Testis (tissue), 3 donors: ENCODE results near the gene CACNB2. TPM values are rescaled to one million over a fixed set of nuclear protein-coding genes. Genes with fewer than 3 reads are reported as not detected.

Experiments
- DNase-seq: peaks from one replicate; pipeline ENCODE4 v3.0.0-alpha.2; 2019
- H3K27ac ChIP-seq, 2 donors: fragments of 200-600 bp; sonication (generic); one replicate each; pipeline ENCODE4 v1.5.1; 2019
- H3K27me3 ChIP-seq: fragments of 200-600 bp; sonication (generic); one replicate; pipeline ENCODE4 v1.5.1; 2019
- H3K36me3 ChIP-seq: fragments of 200-600 bp; sonication (generic); one replicate; pipeline ENCODE4 v1.5.1; 2017; ENCODE audit warnings: low read depth; ENCODE audit errors: missing control alignments
- H3K4me1 ChIP-seq: fragments of 200-600 bp; sonication (generic); one replicate; pipeline ENCODE4 v1.5.1; 2019
- H3K4me3 ChIP-seq, 2 donors: fragments of 200-600 bp; sonication (generic); one replicate each; pipeline ENCODE4 v1.5.1; 2017 to 2019
- H3K9me3 ChIP-seq: fragments of 200-600 bp; sonication (generic); one replicate; pipeline ENCODE4 v1.5.1; 2017
- CTCF ChIP-seq, 3 experiments: fragments of 450-650 bp in 2 of 3; fragments of 200-600 bp in 1 of 3; sonication (generic) in 1 of 3; IDR thresholded peaks; one replicate each; pipeline ENCODE4 v1.5.1; 2016 to 2019; ENCODE audit warnings: antibody characterized with exemption in 3 of 3, mild to moderate bottlenecking in 2 of 3, moderate library complexity in 1 of 3
- POLR2A ChIP-seq: fragments of 450-650 bp; IDR thresholded peaks from one replicate; pipeline ENCODE4 v1.6.1; 2017; ENCODE audit warnings: antibody characterized with exemption, mild to moderate bottlenecking, moderate library complexity
- WGBS, 2 donors: methylation state at CpG; one replicate each; pipeline ENCODE4 v1.1.5; 2018; 5-methylcytosine and 5-hydroxymethylcytosine counted together
- intact Hi-C: fragments of 100-400 bp; cut with DNase I; formaldehyde crosslinking; loops from one replicate; pipeline ENCODE4 v1.15.1; 2023; ENCODE audit warnings: low total_unique reads
- polyA plus RNA-seq: library from polyadenylated mRNA; stranded (reverse); fragments of 350-450 nt; fragmentation: Illumina TruSeq; extraction: RNeasy Lipid Tissue Mini Kit (QIAGEN cat#74804); gene quantifications from one replicate; pipeline ENCODE4 v1.2.3, GENCODE V29; 2014; ENCODE audit warnings: low read depth, low replicate concordance; ENCODE audit not compliant: insufficient read depth
- total RNA-seq, 2 donors: library from RNA; depleted of rRNA; stranded (reverse); fragments of >200 nt; gene quantifications; one replicate each; pipeline ENCODE4 v1.2.3, GENCODE V29; 2016

CACNB2 gene
- total and polyA plus RNA-seq, 3 donors from 2014 or later: 1.3 to 4.8 (median 1.4) TPM

GRCh38 chr10:18254086-18254485 lies 113.9 kb downstream of the CACNB2 start:
- peaks cover 8% of the 10 kb centered on the region for H3K4me1 ChIP-seq

GRCh38 chr10:18254692-18255091 lies 114.5 kb downstream of the CACNB2 start:
- no peaks in the 10 kb centered on the region for H3K9me3 ChIP-seq
- WGBS, 2 donors: 83 to 93% methylated on average over 4 of the region's 4 CpGs
- H3K36me3 ChIP-seq: no peaks in the 10 kb centered on the region
- peaks cover 8% of the 10 kb centered on the region for H3K4me1 ChIP-seq
- no peaks in the 10 kb centered on the region for H3K27me3 ChIP-seq
- H3K4me3 ChIP-seq: no peak overlapping the region
- DNase-seq: no peak
- no peak overlapping the region for H3K27ac ChIP-seq
- intact Hi-C loops: no loop called here
- TF ChIP-seq POLR2A (no peak), CTCF (IDR thresholded peaks at IDR 0.05) (no peak)

More at GRCh38 chr10:18254086-18254485, 113.9 kb downstream of the CACNB2 start:
- H3K36me3 ChIP-seq: no peaks in the 10 kb centered on the region
- 67 to 70% methylated on average over 2 of the region's 2 CpGs for WGBS, 2 donors
- no peak overlapping the region for H3K4me3 ChIP-seq
- no peak for DNase-seq
- no peaks in the 10 kb centered on the region for H3K9me3 ChIP-seq
- no peaks in the 10 kb centered on the region for H3K27me3 ChIP-seq
- no peak overlapping the region for H3K27ac ChIP-seq
- intact Hi-C loops: no loop called here
- TF ChIP-seq CTCF (IDR thresholded peaks at IDR 0.05) (no peak), POLR2A (no peak)

GRCh38 chr10:18260310-18260922 lies 120.2 kb downstream of the CACNB2 start:
- Histone ChIP-seq H3K4me3 (peak overlapping the region in 1 of 2 donors; percentile 10), H3K4me1 (no peaks in the 10 kb centered on the region), H3K27ac (no peak overlapping the region), H3K9me3 (no peaks in the 10 kb centered on the region), H3K36me3 (no peaks in the 10 kb centered on the region), H3K27me3 (no peaks in the 10 kb centered on the region)
- WGBS, 2 donors: 54 to 57% methylated on average over 18 of the region's 18 CpGs
- no peak for TF ChIP-seq POLR2A
- no peak for TF ChIP-seq CTCF (IDR thresholded peaks at IDR 0.05)
- intact Hi-C loops: no loop called here
- no peak for DNase-seq

GRCh38 chr10:18261063-18261610 lies 120.9 kb downstream of the CACNB2 start:
- intact Hi-C loops: no loop called here
- no peaks in the 10 kb centered on the region for H3K4me1 ChIP-seq
- no peaks in the 10 kb centered on the region for H3K27me3 ChIP-seq
- H3K36me3 ChIP-seq: no peaks in the 10 kb centered on the region
- no peak for DNase-seq
- no peak overlapping the region for H3K27ac ChIP-seq
- H3K9me3 ChIP-seq: no peaks in the 10 kb centered on the region
- TF ChIP-seq CTCF (IDR thresholded peaks at IDR 0.05): no peak
- TF ChIP-seq POLR2A: no peak
- H3K4me3 ChIP-seq: peak overlapping the region in 1 of 2 donors; percentile 10
- WGBS, 2 donors: 57 to 58% methylated on average over 15 of the region's 15 CpGs

- Histone ChIP-seq H3K9me3 (no peaks in the 10 kb centered on the region), H3K4me1 (no peaks in the 10 kb centered on the region), H3K36me3 (no peaks in the 10 kb centered on the region), H3K27me3 (no peaks in the 10 kb centered on the region), H3K27ac (no peak overlapping the region), H3K4me3 (no peak overlapping the region)
- 68 to 79% methylated on average over 5 of the region's 5 CpGs for WGBS, 2 donors
- TF ChIP-seq POLR2A (no peak), CTCF (IDR thresholded peaks at IDR 0.05) (no peak)
- no peak for DNase-seq
- intact Hi-C loops: no loop called here
These were observed 121.6 kb downstream of the CACNB2 start for GRCh38 chr10:18261768-18262231.
